PFSK-1 (cell line): ENCODE results near the gene RASGRF2.

Experiments
- FOXP2 ChIP-seq: optimal IDR thresholded peaks from 2 replicates; pipeline ENCODE3; 2011; ENCODE audit warnings: borderline replicate concordance, control low read depth, inconsistent platforms; ENCODE audit not compliant: insufficient read depth; ENCODE audit errors: extremely low read length, extremely low read depth
- POLR2AphosphoS5 ChIP-seq: IDR thresholded peaks from 2 replicates; pipeline ENCODE4 v1.6.1; 2012; ENCODE audit warnings: low read depth, mild to moderate bottlenecking, control low read depth, low read length, moderate library complexity
- SIN3A ChIP-seq: IDR thresholded peaks from 2 replicates; pipeline ENCODE4 v1.6.1; 2012; ENCODE audit warnings: mild to moderate bottlenecking, low read length, moderate library complexity, borderline replicate concordance; ENCODE audit not compliant: insufficient read depth
- TAF1 ChIP-seq: IDR thresholded peaks from 2 replicates; pipeline ENCODE4 v1.6.1; 2012; ENCODE audit warnings: low read length, control low read depth, borderline replicate concordance; ENCODE audit not compliant: insufficient read depth
- TF ChIP-seq, protein P1 (sequence below), 2 experiments: IDR thresholded peaks; 2 replicates each; pipeline versions ENCODE4 v1.6.1 to v1.8.0; 2011 to 2012; ENCODE audit warnings: low read depth in 2 of 2, low read length in 2 of 2, control low read depth in 1 of 2, inconsistent platforms in 1 of 2, mild to moderate bottlenecking in 1 of 2, moderate library complexity in 1 of 2; ENCODE audit not compliant: insufficient read depth in 1 of 2

The RASGRF2 gene

DNA sequence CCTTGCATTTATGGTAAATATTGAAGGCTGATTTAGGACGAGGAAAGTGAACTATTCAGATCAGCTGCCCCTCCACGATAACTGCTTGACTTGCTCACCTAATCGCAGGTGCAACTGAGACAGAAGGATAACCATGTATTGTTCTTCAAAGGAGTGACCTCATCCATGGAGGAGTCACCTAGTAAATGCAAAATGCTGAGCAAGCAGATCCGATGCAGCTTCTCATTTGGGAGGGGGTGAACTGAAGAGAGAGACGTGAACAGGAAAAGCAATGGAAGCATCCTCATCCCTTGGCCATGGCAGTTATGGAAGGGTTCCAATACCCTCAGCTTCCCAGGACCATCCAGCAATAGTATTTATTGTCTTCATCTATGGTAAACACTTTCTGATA, 47.5 kb downstream of the RASGRF2 start:
- TF ChIP-seq POLR2AphosphoS5 (no peak), SIN3A (no peak), FOXP2 (no peak), TAF1 (no peak)
- TF ChIP-seq, protein P1, sequence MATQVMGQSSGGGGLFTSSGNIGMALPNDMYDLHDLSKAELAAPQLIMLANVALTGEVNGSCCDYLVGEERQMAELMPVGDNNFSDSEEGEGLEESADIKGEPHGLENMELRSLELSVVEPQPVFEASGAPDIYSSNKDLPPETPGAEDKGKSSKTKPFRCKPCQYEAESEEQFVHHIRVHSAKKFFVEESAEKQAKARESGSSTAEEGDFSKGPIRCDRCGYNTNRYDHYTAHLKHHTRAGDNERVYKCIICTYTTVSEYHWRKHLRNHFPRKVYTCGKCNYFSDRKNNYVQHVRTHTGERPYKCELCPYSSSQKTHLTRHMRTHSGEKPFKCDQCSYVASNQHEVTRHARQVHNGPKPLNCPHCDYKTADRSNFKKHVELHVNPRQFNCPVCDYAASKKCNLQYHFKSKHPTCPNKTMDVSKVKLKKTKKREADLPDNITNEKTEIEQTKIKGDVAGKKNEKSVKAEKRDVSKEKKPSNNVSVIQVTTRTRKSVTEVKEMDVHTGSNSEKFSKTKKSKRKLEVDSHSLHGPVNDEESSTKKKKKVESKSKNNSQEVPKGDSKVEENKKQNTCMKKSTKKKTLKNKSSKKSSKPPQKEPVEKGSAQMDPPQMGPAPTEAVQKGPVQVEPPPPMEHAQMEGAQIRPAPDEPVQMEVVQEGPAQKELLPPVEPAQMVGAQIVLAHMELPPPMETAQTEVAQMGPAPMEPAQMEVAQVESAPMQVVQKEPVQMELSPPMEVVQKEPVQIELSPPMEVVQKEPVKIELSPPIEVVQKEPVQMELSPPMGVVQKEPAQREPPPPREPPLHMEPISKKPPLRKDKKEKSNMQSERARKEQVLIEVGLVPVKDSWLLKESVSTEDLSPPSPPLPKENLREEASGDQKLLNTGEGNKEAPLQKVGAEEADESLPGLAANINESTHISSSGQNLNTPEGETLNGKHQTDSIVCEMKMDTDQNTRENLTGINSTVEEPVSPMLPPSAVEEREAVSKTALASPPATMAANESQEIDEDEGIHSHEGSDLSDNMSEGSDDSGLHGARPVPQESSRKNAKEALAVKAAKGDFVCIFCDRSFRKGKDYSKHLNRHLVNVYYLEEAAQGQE (IDR thresholded peaks at IDR 0.05; ENCODE audit: insufficient read depth in 1 of 2, low read depth in 2 of 2, low read length in 2 of 2), result no peak

GRCh38 chr5:81010336-81011169, 50.4 kb downstream of the RASGRF2 start:
- TF ChIP-seq TAF1, result no peak
- TF ChIP-seq FOXP2, result no peak
- TF ChIP-seq, protein P1 (IDR thresholded peaks at IDR 0.05; ENCODE audit: insufficient read depth in 1 of 2, low read depth in 2 of 2, low read length in 2 of 2), result no peak
- TF ChIP-seq SIN3A, result no peak
- no peak for TF ChIP-seq POLR2AphosphoS5

DNA sequence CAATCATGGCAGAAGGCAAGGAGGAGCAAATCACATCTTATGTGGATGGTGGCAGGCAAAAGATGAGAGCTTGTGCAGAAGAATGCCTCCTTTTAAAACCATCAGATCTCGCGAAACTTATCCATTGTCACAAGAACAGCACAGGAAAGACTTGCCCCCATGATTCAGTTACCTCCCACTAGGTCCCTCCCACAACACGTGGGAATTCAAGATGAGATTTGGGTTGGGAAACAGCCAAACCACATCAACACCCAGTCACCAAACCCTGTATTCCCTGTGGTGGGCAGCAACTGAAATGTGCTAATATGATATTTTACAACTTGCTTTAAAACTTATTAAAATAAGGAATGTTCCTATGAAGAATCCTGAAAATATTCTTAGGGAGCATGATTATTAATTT, 54.2 kb downstream of the RASGRF2 start:
- TF ChIP-seq POLR2AphosphoS5 (no peak), TAF1 (no peak), FOXP2 (no peak), SIN3A (no peak)
- TF ChIP-seq, protein P1 (IDR thresholded peaks at IDR 0.05; ENCODE audit: insufficient read depth in 1 of 2, low read depth in 2 of 2, low read length in 2 of 2), result no peak

GRCh38 chr5:81016116-81016515, 56.0 kb downstream of the RASGRF2 start:
- TF ChIP-seq SIN3A, result no peak
- no peak for TF ChIP-seq POLR2AphosphoS5
- TF ChIP-seq TAF1, result no peak
- TF ChIP-seq, protein P1 (IDR thresholded peaks at IDR 0.05; ENCODE audit: insufficient read depth in 1 of 2, low read depth in 2 of 2, low read length in 2 of 2), result no peak
- no peak for TF ChIP-seq FOXP2
